Memory B cell (primary cell): Measurements from ENCODE around the gene RAPGEF3.
A peak's percentile ranks its signal among the peaks of the same experiment; 100 is the strongest.

Experiments used
- ATAC-seq: fragments of 150-1000 bp; cut with Tn5 transposase; 2 replicates; pipeline ENCODE4 v1.10.0; 2021; ENCODE audit warnings: low read depth, mild to moderate bottlenecking, moderate library complexity
- DNase-seq, 2 donors: peaks; one replicate each; pipeline ENCODE4 v3.0.0; 2022; ENCODE audit warnings: low spot score in 2 of 2
- H3K27ac Mint-ChIP-seq: one replicate; pipeline ENCODE4 v1.8.0; 2022; ENCODE audit warnings: mild to moderate bottlenecking, moderate library complexity, mixed read lengths
- H3K27me3 Mint-ChIP-seq: one replicate; pipeline ENCODE4 v1.8.0; 2022; ENCODE audit warnings: mixed read lengths
- H3K36me3 Mint-ChIP-seq: one replicate; pipeline ENCODE4 v1.8.0; 2022; ENCODE audit warnings: mild to moderate bottlenecking, mixed read lengths
- H3K4me1 Mint-ChIP-seq: one replicate; pipeline ENCODE4 v1.8.0; 2022; ENCODE audit warnings: mixed read lengths
- H3K4me3 Mint-ChIP-seq: one replicate; pipeline ENCODE4 v1.8.0; 2022; ENCODE audit warnings: mild to moderate bottlenecking, moderate library complexity, mixed read lengths
- H3K9me3 Mint-ChIP-seq: one replicate; pipeline ENCODE4 v1.8.0; 2022; ENCODE audit warnings: mixed read lengths

RAPGEF3 gene

DNA sequence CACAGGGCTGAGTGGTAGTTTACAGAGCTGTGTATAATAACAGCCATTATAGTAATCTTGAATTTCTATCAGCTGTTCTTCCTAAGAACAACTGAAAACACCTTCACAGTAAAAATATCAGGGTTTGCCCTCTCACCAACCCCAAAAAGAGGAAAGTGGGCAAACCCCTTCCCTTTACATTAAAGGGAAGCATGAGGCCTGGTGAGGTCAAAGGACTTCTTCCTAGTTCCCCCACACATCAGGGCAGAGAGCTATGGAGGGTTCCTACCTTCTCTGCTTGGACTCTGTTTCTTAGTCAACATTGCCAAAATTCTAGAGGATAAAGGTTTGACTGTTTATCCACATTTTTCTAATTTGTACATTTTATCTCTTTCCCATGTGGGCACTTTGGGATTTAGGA lies 48.4 kb downstream of the RAPGEF3 start:
- no peak for ATAC-seq

DNA sequence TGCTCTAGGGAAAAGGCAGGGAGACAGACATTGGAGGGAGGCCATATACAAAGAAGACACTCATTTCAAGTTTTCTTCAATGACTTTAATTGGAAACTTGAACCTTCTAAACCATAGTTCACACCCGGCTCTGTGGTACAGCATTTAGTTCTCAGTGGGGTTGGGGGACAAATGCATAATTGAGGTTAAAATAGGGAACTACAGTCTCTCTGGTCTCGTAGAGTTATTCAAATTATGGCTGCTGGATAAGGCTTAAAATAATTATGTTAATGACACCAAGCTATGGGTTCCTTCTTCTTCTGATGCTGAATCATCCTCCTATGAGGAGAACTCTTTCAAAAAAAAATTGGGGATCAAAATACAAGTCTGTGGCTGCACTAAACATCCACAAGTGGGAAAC lies 49.0 kb downstream of the RAPGEF3 start:
- peak overlapping the region; percentile 78 for H3K27ac Mint-ChIP-seq

More for the DNA sequence above, 48.4 kb downstream of the RAPGEF3 start:
- no peak for DNase-seq
- no peaks in the 10 kb centered on the region for H3K27me3 Mint-ChIP-seq
- H3K27ac Mint-ChIP-seq: no peak overlapping the region
- peaks cover 38% of the 10 kb centered on the region for H3K4me1 Mint-ChIP-seq
- H3K36me3 Mint-ChIP-seq: no peaks in the 10 kb centered on the region
- no peaks in the 10 kb centered on the region for H3K9me3 Mint-ChIP-seq
- no peak overlapping the region for H3K4me3 Mint-ChIP-seq

DNA sequence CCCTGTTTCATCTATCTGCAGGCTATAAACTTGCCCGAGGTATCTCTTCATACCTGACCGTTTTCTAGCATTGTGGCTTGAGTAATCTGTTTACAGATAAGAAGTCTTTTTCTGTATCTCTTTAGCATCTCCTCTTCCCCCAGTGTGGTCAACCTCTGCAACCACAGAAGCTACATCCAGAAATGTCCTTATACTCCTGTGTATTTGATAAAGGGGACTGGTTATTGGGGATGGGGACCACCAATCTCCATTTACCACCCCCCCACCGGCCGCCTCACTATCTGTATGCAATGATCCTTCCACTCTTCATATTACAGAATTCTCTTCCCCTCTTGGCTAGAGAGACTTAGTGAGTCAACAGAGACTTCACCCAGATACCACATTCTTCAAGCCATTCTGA lies 49.4 kb downstream of the RAPGEF3 start:
- DNase-seq (no peak), ATAC-seq (no peak)
- Mint-ChIP-seq H3K36me3 (no peaks in the 10 kb centered on the region), H3K27ac (peak overlapping the region; percentile 78), H3K4me1 (peaks cover 40% of the 10 kb centered on the region), H3K9me3 (no peaks in the 10 kb centered on the region), H3K27me3 (no peaks in the 10 kb centered on the region), H3K4me3 (peak overlapping the region; percentile 35)

More for the DNA sequence above, 49.0 kb downstream of the RAPGEF3 start:
- Mint-ChIP-seq H3K4me1 (peaks cover 39% of the 10 kb centered on the region), H3K4me3 (peak overlapping the region; percentile 35), H3K27me3 (no peaks in the 10 kb centered on the region), H3K36me3 (no peaks in the 10 kb centered on the region), H3K9me3 (no peaks in the 10 kb centered on the region)
- ATAC-seq: peak; percentile 38
- no peak for DNase-seq

DNA sequence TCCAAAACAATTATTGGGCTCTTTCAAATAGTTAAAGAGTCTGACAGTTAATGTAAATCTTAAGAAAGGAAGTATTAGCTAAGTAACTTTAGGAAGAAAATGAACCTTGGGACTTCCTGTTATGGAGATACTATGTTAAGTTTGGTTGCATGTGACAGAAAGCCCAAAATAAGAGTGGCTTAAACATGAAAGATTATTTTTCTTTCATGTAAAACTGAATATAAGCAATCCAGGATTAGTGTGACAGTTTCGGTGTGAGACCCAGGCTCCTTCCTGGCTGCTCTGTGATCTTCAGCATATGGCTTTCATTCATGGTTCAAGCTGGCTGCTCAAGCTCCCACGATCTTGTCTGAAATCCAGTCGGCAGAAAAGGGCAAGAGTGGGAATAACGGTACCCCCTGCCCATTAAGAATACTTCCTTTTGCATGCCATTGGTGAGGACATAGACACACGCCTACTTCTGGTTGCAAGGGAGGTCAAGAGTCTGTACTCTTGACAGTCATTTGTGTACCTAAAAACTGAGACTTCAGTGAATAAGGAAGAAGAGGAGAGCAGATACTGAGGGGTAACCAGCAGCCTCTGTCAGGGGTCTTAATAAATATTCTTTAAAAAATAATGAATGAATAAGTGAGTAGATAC lies 50.7 kb downstream of the RAPGEF3 start:
- Mint-ChIP-seq H3K36me3 (peaks cover 4% of the 10 kb centered on the region), H3K27me3 (no peaks in the 10 kb centered on the region), H3K4me1 (peaks cover 49% of the 10 kb centered on the region), H3K4me3 (peak overlapping the region; percentile 37), H3K9me3 (no peaks in the 10 kb centered on the region), H3K27ac (peak overlapping the region; percentile 58)
- DNase-seq (no peak), ATAC-seq (no peak)

DNA sequence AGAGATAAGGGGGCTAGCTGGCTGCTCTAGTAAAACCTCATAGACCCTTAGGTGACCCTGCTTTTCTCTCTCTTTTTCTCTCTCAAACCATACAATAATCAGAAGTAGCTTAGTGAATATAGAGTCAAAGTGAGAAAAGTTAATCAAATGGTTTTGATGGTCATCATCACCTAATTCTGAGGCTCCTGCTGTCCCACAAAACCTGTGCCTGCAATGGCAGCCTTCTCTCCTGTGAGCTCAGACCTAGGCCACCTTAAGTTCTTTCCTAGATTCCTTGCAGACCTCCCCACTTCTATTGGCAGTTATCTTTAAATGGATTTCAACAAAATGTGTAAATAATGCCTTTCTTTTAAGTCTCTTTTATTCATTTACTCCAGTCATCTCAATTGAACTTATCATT lies 51.3 kb downstream of the RAPGEF3 start:
- H3K4me1 Mint-ChIP-seq: peaks cover 52% of the 10 kb centered on the region
- peak overlapping the region; percentile 58 for H3K4me3 Mint-ChIP-seq
- peaks cover 6% of the 10 kb centered on the region for H3K36me3 Mint-ChIP-seq
- DNase-seq (no peak), ATAC-seq (no peak)
- H3K9me3 Mint-ChIP-seq: no peaks in the 10 kb centered on the region
- no peaks in the 10 kb centered on the region for H3K27me3 Mint-ChIP-seq
- H3K27ac Mint-ChIP-seq: peak overlapping the region; percentile 58

DNA sequence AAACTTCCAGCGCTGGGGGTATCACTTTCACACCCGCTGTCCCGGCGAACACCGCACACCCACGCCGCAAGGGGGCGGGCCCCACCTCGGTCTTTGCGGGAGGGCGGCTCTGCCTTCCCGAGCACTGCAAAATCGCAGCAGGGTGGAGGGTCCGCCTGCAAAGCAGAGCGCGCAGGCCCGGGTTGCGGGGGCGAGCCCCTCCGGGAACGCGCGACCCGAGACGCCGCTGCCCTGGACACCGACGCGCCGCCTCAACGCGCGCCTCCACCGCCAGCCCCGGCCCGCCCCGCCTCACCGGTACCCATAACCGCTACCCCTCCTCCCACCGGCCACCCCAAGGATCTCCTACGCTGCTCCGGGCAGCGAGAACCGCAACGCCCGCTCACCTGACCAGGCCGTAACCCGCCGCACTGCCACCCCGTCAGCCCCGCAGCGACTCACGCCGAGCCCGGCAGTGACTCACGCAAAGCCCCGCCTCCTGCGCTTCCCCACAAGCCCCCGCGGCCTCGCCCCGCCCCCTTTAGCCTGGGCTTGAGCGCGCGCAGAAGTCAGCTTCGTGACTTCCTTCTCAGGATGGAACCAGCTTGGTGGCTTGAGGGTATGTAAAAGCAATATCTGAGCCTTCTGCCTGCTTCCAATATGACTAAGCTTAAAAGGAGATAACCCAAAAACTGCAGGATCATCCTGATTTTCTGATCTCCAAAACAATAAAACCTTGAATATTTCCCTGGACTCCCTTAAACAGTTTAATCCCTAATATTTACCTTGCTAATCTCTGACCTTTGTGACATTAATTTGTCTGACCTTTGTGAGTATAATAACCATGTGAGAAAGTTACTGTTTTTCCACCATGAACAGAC lies 52.9 kb downstream of the RAPGEF3 start, which contains the start of gene RPAP3:
Gene RPAP3, minus strand, starts transcription at position 465 of the 860 bp plus-strand sequence. CDS start 3,190 bp downstream, outside the sequence.
- DNase-seq (peak; percentile 95), ATAC-seq (peak; percentile 85)
- H3K4me1 Mint-ChIP-seq: peaks cover 53% of the 10 kb centered on the region
- peak within 1 kb of the TSS; percentile 99 for H3K27ac Mint-ChIP-seq
- peak within 1 kb of the TSS; percentile 99 for H3K4me3 Mint-ChIP-seq
- no peaks in the 10 kb centered on the region for H3K9me3 Mint-ChIP-seq
- peaks cover 7% of the 10 kb centered on the region for H3K36me3 Mint-ChIP-seq
- H3K27me3 Mint-ChIP-seq: no peaks in the 10 kb centered on the region

DNA sequence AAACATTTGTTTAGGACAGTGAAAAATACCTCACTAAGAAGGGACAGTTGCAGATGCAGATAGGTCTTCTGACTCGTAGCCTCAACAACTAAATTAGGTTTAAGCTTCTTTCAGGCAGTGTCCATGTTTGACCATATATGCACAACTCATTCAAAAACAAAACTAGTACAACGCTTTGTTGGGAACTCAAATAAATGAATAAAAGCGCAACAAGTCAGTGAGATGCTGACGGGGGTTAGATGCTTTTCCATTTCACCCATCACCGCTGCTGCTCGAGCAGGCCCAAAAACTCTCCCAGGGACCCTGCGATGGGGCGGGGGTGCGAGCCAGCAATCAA lies 53.5 kb downstream of the RAPGEF3 start:
- ATAC-seq: no peak

DNA sequence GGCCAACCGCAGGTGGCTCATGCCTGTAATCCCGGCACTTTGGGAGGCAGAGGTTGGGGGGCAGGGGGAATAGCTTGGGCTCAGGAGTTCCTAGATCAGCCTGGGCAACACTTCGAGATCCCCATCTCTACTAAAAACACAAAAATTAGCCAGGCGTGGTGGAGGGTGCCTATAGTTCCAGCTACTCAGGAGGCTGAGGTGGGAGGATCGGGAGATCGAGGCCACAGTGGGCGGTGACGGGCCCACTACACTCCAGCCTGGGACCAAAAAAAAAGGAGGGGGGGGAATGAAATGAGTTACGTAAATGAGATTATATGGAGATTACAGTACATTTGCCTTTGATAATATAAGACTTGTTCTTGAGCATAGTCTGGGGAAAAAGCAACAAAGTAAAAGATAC lies 54.0 kb downstream of the RAPGEF3 start:
- peak overlapping the region; percentile 99 for H3K4me3 Mint-ChIP-seq
- H3K9me3 Mint-ChIP-seq: no peaks in the 10 kb centered on the region
- DNase-seq: no peak
- H3K27ac Mint-ChIP-seq: peak overlapping the region; percentile 63
- peaks cover 50% of the 10 kb centered on the region for H3K4me1 Mint-ChIP-seq
- ATAC-seq: no peak
- H3K36me3 Mint-ChIP-seq: peaks cover 14% of the 10 kb centered on the region
- H3K27me3 Mint-ChIP-seq: no peaks in the 10 kb centered on the region

More for the DNA sequence above, 53.5 kb downstream of the RAPGEF3 start:
- Mint-ChIP-seq H3K4me1 (peaks cover 54% of the 10 kb centered on the region), H3K4me3 (peak overlapping the region; percentile 99), H3K9me3 (no peaks in the 10 kb centered on the region), H3K27ac (peak overlapping the region; percentile 99), H3K36me3 (peaks cover 11% of the 10 kb centered on the region), H3K27me3 (no peaks in the 10 kb centered on the region)
- no peak for DNase-seq

DNA sequence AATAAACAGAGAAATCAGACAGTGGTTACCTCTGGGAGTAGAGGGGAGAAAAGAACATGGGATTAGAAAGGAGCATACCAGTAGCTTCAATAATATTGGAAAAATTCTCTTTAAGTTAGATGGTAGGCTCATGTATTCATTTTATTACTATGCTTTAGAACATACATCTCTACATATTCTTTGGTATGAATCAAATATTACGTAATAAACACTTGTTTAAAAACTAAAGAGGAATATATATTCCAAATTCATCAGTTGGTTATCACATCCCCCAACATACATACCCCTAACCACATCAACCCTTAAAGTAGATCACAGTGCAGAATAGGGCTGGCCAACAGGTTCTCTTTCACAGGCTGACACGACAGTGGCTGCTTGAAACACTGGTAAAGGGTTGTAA lies 58.4 kb downstream of the RAPGEF3 start:
- DNase-seq: no peak
- peak overlapping the region; percentile 35 for H3K27ac Mint-ChIP-seq
- no peaks in the 10 kb centered on the region for H3K27me3 Mint-ChIP-seq

DNA sequence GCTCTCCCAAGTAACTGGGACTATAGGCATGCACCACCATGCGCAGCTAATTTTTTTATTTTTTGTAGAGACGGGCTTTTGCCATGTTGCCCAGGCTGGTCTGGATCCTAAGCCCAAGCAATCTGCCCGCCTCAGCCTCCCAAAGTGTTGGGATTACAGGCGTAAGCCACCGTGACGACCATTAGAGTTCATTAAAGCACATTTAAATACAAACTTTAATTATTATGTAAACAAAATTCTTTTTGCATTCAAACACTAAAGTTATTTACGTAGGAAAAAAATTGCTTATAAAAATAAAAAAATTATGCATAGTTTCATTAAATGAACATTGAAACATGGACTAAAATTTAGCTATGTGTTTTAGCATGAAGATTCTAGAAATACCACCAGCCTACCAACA lies 60.0 kb downstream of the RAPGEF3 start:
- Mint-ChIP-seq H3K9me3 (no peaks in the 10 kb centered on the region), H3K4me3 (no peak overlapping the region), H3K4me1 (peaks cover 29% of the 10 kb centered on the region), H3K27me3 (no peaks in the 10 kb centered on the region), H3K36me3 (peaks cover 27% of the 10 kb centered on the region), H3K27ac (no peak overlapping the region)
- ATAC-seq: no peak
- no peak for DNase-seq

More for the DNA sequence above, 58.4 kb downstream of the RAPGEF3 start:
- Mint-ChIP-seq H3K4me1 (peaks cover 34% of the 10 kb centered on the region), H3K4me3 (no peak overlapping the region), H3K9me3 (no peaks in the 10 kb centered on the region), H3K36me3 (peaks cover 22% of the 10 kb centered on the region)
- ATAC-seq: no peak

DNA sequence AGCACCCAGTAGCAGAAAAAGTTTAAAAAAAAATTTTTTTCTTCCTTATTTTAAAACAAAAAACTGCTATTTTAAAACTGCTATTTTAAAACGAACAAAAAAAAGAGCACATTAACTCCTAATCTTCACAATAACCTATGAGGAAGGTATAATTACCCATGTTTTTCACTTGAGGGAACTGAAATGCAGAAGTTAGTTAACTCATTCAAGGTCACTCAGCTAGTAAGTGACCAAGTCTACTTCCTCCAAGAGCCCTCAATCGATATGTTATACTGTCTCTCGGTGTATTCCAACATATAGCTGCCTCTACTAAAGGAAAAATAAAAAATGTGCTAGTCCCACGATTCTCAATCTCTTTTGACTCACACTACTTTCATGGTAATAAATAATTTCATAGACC lies 60.6 kb downstream of the RAPGEF3 start:
- Mint-ChIP-seq H3K4me1 (peaks cover 25% of the 10 kb centered on the region), H3K4me3 (peak overlapping the region; percentile 43), H3K9me3 (no peaks in the 10 kb centered on the region), H3K27me3 (no peaks in the 10 kb centered on the region), H3K27ac (peak overlapping the region; percentile 41), H3K36me3 (peaks cover 32% of the 10 kb centered on the region)
- DNase-seq: no peak
- peak; percentile 99 for ATAC-seq

DNA sequence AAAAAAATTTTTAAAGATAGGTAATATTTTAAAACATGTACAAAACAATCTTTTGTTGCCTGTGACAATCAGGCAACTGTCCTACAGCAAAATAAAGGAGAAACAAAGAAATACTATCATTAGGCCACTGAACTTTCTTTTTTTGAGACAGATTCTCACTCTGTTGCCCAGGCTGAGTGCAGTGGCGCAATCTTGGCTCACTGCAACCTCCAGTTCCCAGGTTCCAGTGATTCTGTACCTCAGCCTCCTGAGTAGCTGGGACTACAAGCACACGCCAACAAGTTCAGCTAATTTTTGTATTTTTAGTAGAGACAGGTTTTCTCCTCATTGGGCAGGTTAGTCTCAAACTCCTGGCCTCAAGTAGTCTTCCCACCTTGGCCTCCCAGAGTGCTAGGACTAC lies 69.5 kb downstream of the RAPGEF3 start:
- no peaks in the 10 kb centered on the region for H3K27me3 Mint-ChIP-seq
- H3K27ac Mint-ChIP-seq: no peak overlapping the region
- H3K4me1 Mint-ChIP-seq: peaks cover 2% of the 10 kb centered on the region
- ATAC-seq (no peak), DNase-seq (no peak)
- H3K4me3 Mint-ChIP-seq: no peak overlapping the region
- H3K36me3 Mint-ChIP-seq: peaks cover 35% of the 10 kb centered on the region
- no peaks in the 10 kb centered on the region for H3K9me3 Mint-ChIP-seq

DNA sequence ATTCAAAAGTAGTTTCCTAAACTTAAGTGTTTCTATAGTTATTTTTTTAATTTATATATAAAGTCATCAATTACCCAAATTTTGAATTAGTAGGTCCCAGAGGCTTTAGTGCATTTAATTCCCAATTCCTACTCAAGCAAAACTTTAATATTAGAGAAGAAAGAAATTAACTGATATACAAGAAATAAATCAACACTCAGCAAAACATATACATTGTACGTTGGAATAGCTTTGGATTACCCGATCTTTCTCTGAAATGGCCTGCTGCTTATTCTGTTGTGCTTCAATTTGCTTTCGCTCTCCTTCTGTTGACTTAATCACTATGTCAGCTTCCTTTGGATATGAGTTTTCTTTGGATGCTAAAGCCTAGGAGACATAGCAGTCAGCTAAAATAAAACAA lies 71.0 kb downstream of the RAPGEF3 start:
- Mint-ChIP-seq H3K27me3 (no peaks in the 10 kb centered on the region), H3K27ac (no peak overlapping the region), H3K36me3 (peaks cover 33% of the 10 kb centered on the region), H3K9me3 (no peaks in the 10 kb centered on the region), H3K4me1 (peaks cover 3% of the 10 kb centered on the region), H3K4me3 (no peak overlapping the region)
- DNase-seq (no peak), ATAC-seq (no peak)

DNA sequence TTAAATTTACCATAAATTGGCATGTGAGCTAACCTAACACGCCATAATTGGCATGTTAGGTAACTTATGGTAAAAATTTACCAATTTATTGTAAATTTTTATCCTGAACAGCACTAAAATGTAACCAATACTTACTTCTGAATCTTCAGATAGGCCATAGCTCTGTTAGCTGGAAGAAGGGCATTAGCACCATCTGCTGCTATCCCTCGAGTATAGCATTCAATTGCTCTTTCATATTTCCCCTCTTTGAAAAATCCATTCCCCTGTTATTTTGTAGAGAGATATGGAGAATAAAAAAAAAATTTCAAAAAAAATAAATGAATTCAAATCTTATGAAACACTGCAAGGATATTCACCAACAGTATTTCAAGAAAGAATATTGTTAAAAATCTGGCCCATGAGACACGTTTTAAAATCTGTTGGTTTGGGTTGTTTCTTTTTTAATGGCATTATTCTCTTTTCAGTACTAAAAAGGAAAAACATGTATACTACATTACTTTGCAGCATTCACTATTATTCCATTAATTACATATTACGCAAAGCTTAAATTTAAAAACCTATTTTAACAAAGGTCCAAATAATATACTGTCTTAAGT lies 71.9 kb downstream of the RAPGEF3 start:
- no peak overlapping the region for H3K4me3 Mint-ChIP-seq
- H3K36me3 Mint-ChIP-seq: peaks cover 24% of the 10 kb centered on the region
- peaks cover 6% of the 10 kb centered on the region for H3K4me1 Mint-ChIP-seq
- no peak for DNase-seq
- no peaks in the 10 kb centered on the region for H3K27me3 Mint-ChIP-seq
- no peaks in the 10 kb centered on the region for H3K9me3 Mint-ChIP-seq
- no peak overlapping the region for H3K27ac Mint-ChIP-seq
- no peak for ATAC-seq
